IPS-15b (cell line): ENCODE measurements around the gene SLC30A9.
A peak's percentile ranks its signal among the peaks of the same experiment; 100 is the strongest.

ENCODE experiments used
- H3K27me3 ChIP-seq: one replicate; pipeline ENCODE4 v1.6.1; 2013; ENCODE audit warnings: low read length; ENCODE audit not compliant: control insufficient read depth, insufficient read depth
- H3K36me3 ChIP-seq: one replicate; pipeline ENCODE4 v1.6.1; 2013; ENCODE audit warnings: low read length; ENCODE audit not compliant: control insufficient read depth, insufficient read depth
- H3K4me1 ChIP-seq: one replicate; pipeline ENCODE4 v1.6.1; 2013; ENCODE audit warnings: mild to moderate bottlenecking, low read length; ENCODE audit not compliant: control insufficient read depth, insufficient read depth
- H3K4me3 ChIP-seq: one replicate; pipeline ENCODE4 v1.5.1; 2013; ENCODE audit warnings: low read depth, low read length
- H3K9ac ChIP-seq: one replicate; pipeline ENCODE4 v1.6.1; 2013; ENCODE audit warnings: low read depth, mild to moderate bottlenecking, low read length
- H3K9me3 ChIP-seq: one replicate; pipeline ENCODE4 v1.6.1; 2013; ENCODE audit warnings: mild to moderate bottlenecking, low read length; ENCODE audit not compliant: control insufficient read depth, insufficient read depth

The SLC30A9 gene

GRCh38 chr4:41977709-41978108 lies 12.6 kb upstream of the SLC30A9 start:
- no peaks in the 10 kb centered on the region for H3K27me3 ChIP-seq
- H3K4me3 ChIP-seq, result no peak overlapping the region
- peaks cover 8% of the 10 kb centered on the region for H3K4me1 ChIP-seq
- no peaks in the 10 kb centered on the region for H3K9me3 ChIP-seq
- H3K9ac ChIP-seq, result no peak overlapping the region
- H3K36me3 ChIP-seq, result no peaks in the 10 kb centered on the region

GRCh38 chr4:41981456-41981855 lies 8.9 kb upstream of the SLC30A9 start, which contains the start of gene DCAF4L1:
Gene DCAF4L1 (plus strand): TSS chr4:41981756. CDS start chr4:41981793, 37 bp downstream.
- H3K4me1 ChIP-seq, result peaks cover 24% of the 10 kb centered on the region
- no peaks in the 10 kb centered on the region for H3K27me3 ChIP-seq
- H3K36me3 ChIP-seq, result no peaks in the 10 kb centered on the region
- H3K4me3 ChIP-seq, result no peak within 1 kb of the TSS
- H3K9me3 ChIP-seq, result no peaks in the 10 kb centered on the region
- H3K9ac ChIP-seq, result no peak within 1 kb of the TSS

DNA sequence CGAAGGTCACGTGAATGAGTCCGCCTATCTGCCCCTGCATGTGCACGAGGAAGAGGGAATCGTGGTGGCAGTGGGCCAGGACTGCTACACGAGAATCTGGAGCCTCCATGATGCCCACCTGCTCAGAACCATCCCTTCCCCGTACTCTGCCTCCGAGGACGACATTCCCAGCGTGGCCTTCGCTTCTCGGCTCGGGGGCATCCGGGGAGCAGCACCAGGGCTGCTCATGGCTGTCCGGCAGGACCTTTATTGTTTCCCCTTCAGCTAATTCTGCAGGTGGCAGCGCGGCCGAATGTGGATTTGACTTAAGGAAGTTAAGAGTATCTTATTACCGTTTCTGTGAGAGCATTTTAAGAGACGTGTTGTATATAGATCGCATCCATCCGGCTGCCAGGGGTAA lies 7.6 kb upstream of the SLC30A9 start:
- Histone ChIP-seq H3K4me1 (peaks cover 23% of the 10 kb centered on the region), H3K36me3 (no peaks in the 10 kb centered on the region), H3K4me3 (no peak overlapping the region), H3K9me3 (no peaks in the 10 kb centered on the region), H3K27me3 (no peaks in the 10 kb centered on the region), H3K9ac (no peak overlapping the region)

DNA sequence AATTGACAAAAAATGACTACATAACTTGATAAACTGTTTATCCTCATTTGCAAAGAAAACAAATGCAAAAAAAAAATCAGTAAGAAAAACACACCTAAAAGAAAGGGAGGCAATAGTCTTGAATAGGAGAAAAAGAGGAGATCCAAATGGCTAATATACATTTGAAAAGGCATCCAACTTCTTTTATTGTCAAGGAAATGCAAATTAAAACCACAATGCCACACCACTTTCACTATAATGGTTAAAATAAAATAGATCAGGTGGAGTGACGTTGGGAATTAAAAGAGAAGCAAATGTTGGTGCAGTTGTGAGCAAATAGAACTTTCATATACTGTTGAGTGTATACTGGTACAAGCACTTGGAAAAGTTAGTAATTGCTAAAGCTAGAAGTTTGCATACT lies 5.2 kb upstream of the SLC30A9 start:
- Histone ChIP-seq H3K4me1 (peaks cover 20% of the 10 kb centered on the region), H3K4me3 (peak overlapping the region; percentile 37), H3K9me3 (no peaks in the 10 kb centered on the region), H3K36me3 (no peaks in the 10 kb centered on the region), H3K27me3 (no peaks in the 10 kb centered on the region), H3K9ac (no peak overlapping the region)

- H3K4me1 ChIP-seq, result peaks cover 12% of the 10 kb centered on the region
- H3K9me3 ChIP-seq, result no peaks in the 10 kb centered on the region
- no peaks in the 10 kb centered on the region for H3K36me3 ChIP-seq
- no peaks in the 10 kb centered on the region for H3K27me3 ChIP-seq
- H3K4me3 ChIP-seq, result peak overlapping the region; percentile 98
- H3K9ac ChIP-seq, result peak overlapping the region; percentile 79
Measured at GRCh38 chr4:41989994-41990364, 351 bp upstream of the SLC30A9 start.

- no peak overlapping the region for H3K9ac ChIP-seq
- no peaks in the 10 kb centered on the region for H3K9me3 ChIP-seq
- no peaks in the 10 kb centered on the region for H3K27me3 ChIP-seq
- H3K36me3 ChIP-seq, result no peaks in the 10 kb centered on the region
- peaks cover 3% of the 10 kb centered on the region for H3K4me1 ChIP-seq
- peak overlapping the region; percentile 98 for H3K4me3 ChIP-seq
Measured at GRCh38 chr4:41991916-41992767, 1.8 kb downstream of the SLC30A9 start.

GRCh38 chr4:41992967-41993857 lies 2.9 kb downstream of the SLC30A9 start:
- H3K9ac ChIP-seq, result no peak overlapping the region
- no peak overlapping the region for H3K4me3 ChIP-seq
- no peaks in the 10 kb centered on the region for H3K9me3 ChIP-seq
- H3K4me1 ChIP-seq, result peaks cover 3% of the 10 kb centered on the region
- no peaks in the 10 kb centered on the region for H3K27me3 ChIP-seq
- H3K36me3 ChIP-seq, result no peaks in the 10 kb centered on the region

- H3K36me3 ChIP-seq, result no peaks in the 10 kb centered on the region
- no peaks in the 10 kb centered on the region for H3K27me3 ChIP-seq
- H3K9ac ChIP-seq, result no peak overlapping the region
- no peak overlapping the region for H3K4me3 ChIP-seq
- no peaks in the 10 kb centered on the region for H3K9me3 ChIP-seq
- H3K4me1 ChIP-seq, result peaks cover 3% of the 10 kb centered on the region
Measured at GRCh38 chr4:41994461-41994985, 4.2 kb downstream of the SLC30A9 start.

DNA sequence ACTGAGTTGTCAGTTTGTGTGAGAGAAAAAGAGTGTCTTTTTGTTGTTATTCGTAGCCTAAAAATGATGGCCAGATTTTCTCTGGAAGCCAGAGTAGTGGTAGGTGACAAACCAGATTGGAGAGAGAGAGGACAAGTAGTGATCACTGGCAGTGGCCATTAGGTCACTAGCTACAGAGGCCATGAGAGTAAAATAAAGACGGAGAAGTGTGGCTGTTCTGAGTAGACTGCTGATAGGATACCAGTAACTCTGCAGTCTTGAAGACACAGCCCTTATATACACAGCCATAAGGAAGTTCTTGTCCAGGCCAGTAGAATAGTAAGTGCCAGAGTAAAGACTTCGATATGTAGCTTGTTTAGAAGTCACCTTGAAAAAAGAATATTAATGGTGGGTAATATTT lies 7.7 kb downstream of the SLC30A9 start:
- Histone ChIP-seq H3K9ac (no peak overlapping the region), H3K9me3 (no peaks in the 10 kb centered on the region), H3K4me3 (no peak overlapping the region), H3K36me3 (no peaks in the 10 kb centered on the region), H3K4me1 (no peaks in the 10 kb centered on the region), H3K27me3 (no peaks in the 10 kb centered on the region)

GRCh38 chr4:41999321-41999720 lies 9.0 kb downstream of the SLC30A9 start:
- Histone ChIP-seq H3K27me3 (no peaks in the 10 kb centered on the region), H3K36me3 (no peaks in the 10 kb centered on the region), H3K9me3 (no peaks in the 10 kb centered on the region)

DNA sequence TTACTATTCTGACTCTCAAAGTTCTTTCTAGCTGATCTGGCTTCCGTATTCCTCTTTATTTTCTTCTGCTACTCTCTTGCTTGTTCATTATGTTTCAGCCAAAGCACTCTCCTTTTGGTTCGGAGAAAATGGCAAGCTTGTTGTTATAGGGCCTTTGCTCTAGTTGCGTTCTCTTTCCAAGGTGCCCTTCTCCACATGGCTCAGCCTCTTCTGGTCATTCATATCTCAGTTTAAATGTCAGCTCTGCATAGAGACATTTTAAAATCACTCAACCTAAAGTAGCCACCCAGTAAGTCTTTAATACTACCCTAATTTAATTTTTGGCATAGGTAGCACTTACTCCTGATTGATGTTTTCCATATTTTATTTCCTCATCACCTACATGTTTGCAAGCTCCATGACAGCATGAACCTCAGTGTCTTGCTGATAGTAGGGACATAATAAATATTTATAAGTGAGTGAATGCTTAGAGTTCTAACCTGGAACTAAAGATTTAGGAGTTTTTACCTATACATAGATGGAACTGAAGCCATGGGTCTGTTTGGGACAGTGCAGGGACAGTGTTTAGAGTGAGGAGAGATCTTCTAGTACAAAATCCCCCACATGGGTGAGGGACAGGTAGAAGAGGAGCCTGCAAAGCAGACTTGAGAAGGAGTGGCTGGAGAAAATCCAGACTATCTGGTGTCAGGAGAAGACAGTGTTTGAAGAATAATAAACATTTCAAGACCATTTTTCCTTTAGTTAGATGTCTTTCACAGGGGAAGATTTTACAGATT lies 17.9 kb downstream of the SLC30A9 start:
- Histone ChIP-seq H3K4me3 (no peak overlapping the region), H3K9me3 (no peaks in the 10 kb centered on the region), H3K9ac (no peak overlapping the region), H3K4me1 (no peaks in the 10 kb centered on the region), H3K36me3 (no peaks in the 10 kb centered on the region), H3K27me3 (no peaks in the 10 kb centered on the region)

More at GRCh38 chr4:41999321-41999720, 9.0 kb downstream of the SLC30A9 start:
- Histone ChIP-seq H3K4me3 (no peak overlapping the region), H3K4me1 (no peaks in the 10 kb centered on the region), H3K9ac (no peak overlapping the region)
